Measurements from ENCODE around the gene SYNPO2L.

GRCh38 chr10:73601486-73601921 lies 54.3 kb downstream of the SYNPO2L start:
- TF ChIP-seq CTCF (conservative IDR thresholded peaks at IDR 0.05 in 1 of 2, IDR thresholded peaks at IDR 0.05 in 1 of 2; ENCODE audit: low read depth in 1 of 2, low read length in 2 of 2), result no peak
- no peak for TF ChIP-seq EZH2 (IDR thresholded peaks at IDR 0.05; ENCODE audit: low read length, missing control alignments)

Measured in fibroblast of lung (primary cell).